Measurements from ENCODE around the gene SLCO3A1. TPM values are rescaled to one million over a fixed set of nuclear protein-coding genes. Genes with fewer than 3 reads are reported as not detected.

The SLCO3A1 gene
- total RNA-seq, 4 donors from 2014 or later = 23.1 to 62.8 (median 35.1) TPM

- TF ChIP-seq POLR2A (IDR thresholded peaks at IDR 0.05) = no peak
- TF ChIP-seq, protein P1, sequence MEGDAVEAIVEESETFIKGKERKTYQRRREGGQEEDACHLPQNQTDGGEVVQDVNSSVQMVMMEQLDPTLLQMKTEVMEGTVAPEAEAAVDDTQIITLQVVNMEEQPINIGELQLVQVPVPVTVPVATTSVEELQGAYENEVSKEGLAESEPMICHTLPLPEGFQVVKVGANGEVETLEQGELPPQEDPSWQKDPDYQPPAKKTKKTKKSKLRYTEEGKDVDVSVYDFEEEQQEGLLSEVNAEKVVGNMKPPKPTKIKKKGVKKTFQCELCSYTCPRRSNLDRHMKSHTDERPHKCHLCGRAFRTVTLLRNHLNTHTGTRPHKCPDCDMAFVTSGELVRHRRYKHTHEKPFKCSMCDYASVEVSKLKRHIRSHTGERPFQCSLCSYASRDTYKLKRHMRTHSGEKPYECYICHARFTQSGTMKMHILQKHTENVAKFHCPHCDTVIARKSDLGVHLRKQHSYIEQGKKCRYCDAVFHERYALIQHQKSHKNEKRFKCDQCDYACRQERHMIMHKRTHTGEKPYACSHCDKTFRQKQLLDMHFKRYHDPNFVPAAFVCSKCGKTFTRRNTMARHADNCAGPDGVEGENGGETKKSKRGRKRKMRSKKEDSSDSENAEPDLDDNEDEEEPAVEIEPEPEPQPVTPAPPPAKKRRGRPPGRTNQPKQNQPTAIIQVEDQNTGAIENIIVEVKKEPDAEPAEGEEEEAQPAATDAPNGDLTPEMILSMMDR (IDR thresholded peaks at IDR 0.05) = no peak
- DNase-seq (ENCODE audit: low spot score in 2 of 2) = no peak
- intact Hi-C loops (cut with DNase I; ENCODE audit: low total_unique reads) = no loop called here
- H3K4me3 ChIP-seq (ENCODE audit: low read depth, poor library complexity, severe bottlenecking) = no peak overlapping the region
- WGBS, 2 donors = 54 to 57% methylated on average over 6 of the region's 6 CpGs
Measured at GRCh38 chr15:92118162-92118935, 264.8 kb downstream of the SLCO3A1 start.

DNA sequence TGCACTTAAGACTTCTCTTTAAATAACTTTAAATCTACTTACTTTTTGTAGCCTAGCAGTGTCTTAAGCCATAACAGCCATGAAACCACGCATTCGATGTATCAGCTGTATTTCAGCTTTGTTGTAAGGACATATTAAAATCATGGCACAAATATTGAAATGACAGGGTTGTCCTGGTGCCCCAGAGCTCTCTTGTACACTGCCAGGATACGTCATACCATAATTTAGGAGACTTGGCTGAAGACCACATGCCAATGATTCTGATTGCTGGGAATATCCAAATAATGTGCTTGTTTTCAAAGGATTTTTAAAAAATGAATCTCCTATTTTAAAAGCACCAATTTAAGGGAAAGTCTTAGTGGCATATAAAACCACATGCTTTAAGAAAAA, 265.4 kb downstream of the SLCO3A1 start:
- WGBS, 2 donors = 66 to 81% methylated on average over 3 of the region's 3 CpGs
- no peak overlapping the region for H3K4me3 ChIP-seq (ENCODE audit: low read depth, poor library complexity, severe bottlenecking)
- intact Hi-C loops (cut with DNase I; ENCODE audit: low total_unique reads) = no loop called here
- no peak for DNase-seq (ENCODE audit: low spot score in 2 of 2)
- TF ChIP-seq POLR2A (IDR thresholded peaks at IDR 0.05) = no peak
- TF ChIP-seq, protein P1 (IDR thresholded peaks at IDR 0.05) = no peak

- DNase-seq (ENCODE audit: low spot score in 2 of 2) = no peak
- TF ChIP-seq, protein P1 (IDR thresholded peaks at IDR 0.05) = no peak
- TF ChIP-seq POLR2A (IDR thresholded peaks at IDR 0.05) = no peak
- no peak overlapping the region for H3K4me3 ChIP-seq (ENCODE audit: low read depth, poor library complexity, severe bottlenecking)
- intact Hi-C loops (cut with DNase I; ENCODE audit: low total_unique reads) = no loop called here
- WGBS, 2 donors = 76 to 85% methylated on average over 6 of the region's 6 CpGs
Measured at GRCh38 chr15:92120094-92120795, 266.7 kb downstream of the SLCO3A1 start.

GRCh38 chr15:92121047-92121446, 267.5 kb downstream of the SLCO3A1 start:
- intact Hi-C loops (cut with DNase I; ENCODE audit: low total_unique reads) = no loop called here
- DNase-seq (ENCODE audit: low spot score in 2 of 2) = no peak
- no peak for TF ChIP-seq POLR2A (IDR thresholded peaks at IDR 0.05)
- TF ChIP-seq, protein P1 (IDR thresholded peaks at IDR 0.05) = no peak
- no peak overlapping the region for H3K4me3 ChIP-seq (ENCODE audit: low read depth, poor library complexity, severe bottlenecking)

GRCh38 chr15:92122259-92122658, 268.8 kb downstream of the SLCO3A1 start:
- no peak for DNase-seq (ENCODE audit: low spot score in 2 of 2)
- intact Hi-C loops (cut with DNase I; ENCODE audit: low total_unique reads) = no loop called here
- no peak for TF ChIP-seq POLR2A (IDR thresholded peaks at IDR 0.05)
- TF ChIP-seq, protein P1 (IDR thresholded peaks at IDR 0.05) = no peak
- no peak overlapping the region for H3K4me3 ChIP-seq (ENCODE audit: low read depth, poor library complexity, severe bottlenecking)
- 98 to 100% methylated on average over 2 of the region's 2 CpGs for whole genome bisulfite sequencing, 2 donors
